ENCODE results near the gene STARD13.

GRCh38 chr13:33275916-33276315 is 9.6 kb downstream of the STARD13 start:
- TF ChIP-seq CTCF (IDR thresholded peaks at IDR 0.05) (no peak), POLR2A (IDR thresholded peaks at IDR 0.05) (no peak)

Data from right lobe of liver (tissue), 4 donors.